Esophagus squamous epithelium (tissue), 4 donors: ENCODE data around the gene JAML.

ENCODE experiments used
- POLR2A ChIP-seq, 4 donors: fragments of 450-650 bp; IDR thresholded peaks; one replicate each; pipeline ENCODE4 v1.6.1; 2017; ENCODE audit warnings: antibody characterized with exemption in 4 of 4, mild to moderate bottlenecking in 4 of 4, moderate library complexity in 3 of 4
- TF ChIP-seq, protein P1 (sequence below), 6 experiments: fragments of 450-650 bp in 4 of 6; fragments of 200-600 bp in 2 of 6; sonication (generic) in 2 of 6; IDR thresholded peaks; one replicate each; pipeline ENCODE4 v1.5.1; 2016 to 2019; ENCODE audit warnings: antibody characterized with exemption in 6 of 6, mild to moderate bottlenecking in 4 of 6, moderate library complexity in 4 of 6

DNA sequence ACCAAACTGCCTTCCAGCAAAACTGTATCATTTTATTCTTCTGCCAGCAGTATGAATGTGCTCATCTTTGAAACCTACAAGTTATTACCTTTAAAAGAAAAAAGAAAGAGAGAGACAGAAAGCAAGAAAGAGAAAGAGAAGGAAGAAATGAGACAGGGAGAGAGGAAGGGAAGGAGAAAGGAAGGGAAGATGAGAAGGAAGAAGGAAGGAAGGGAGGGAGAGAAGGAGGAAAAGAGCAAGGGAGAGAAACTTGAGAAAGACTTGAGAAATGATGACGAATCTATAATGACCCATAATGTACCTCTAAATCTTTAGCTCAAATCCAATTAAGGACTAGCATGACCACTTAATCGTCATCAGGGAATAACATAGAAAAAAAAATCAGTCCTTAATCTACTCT is 11.4 kb upstream of the JAML start:
- TF ChIP-seq, protein P1, sequence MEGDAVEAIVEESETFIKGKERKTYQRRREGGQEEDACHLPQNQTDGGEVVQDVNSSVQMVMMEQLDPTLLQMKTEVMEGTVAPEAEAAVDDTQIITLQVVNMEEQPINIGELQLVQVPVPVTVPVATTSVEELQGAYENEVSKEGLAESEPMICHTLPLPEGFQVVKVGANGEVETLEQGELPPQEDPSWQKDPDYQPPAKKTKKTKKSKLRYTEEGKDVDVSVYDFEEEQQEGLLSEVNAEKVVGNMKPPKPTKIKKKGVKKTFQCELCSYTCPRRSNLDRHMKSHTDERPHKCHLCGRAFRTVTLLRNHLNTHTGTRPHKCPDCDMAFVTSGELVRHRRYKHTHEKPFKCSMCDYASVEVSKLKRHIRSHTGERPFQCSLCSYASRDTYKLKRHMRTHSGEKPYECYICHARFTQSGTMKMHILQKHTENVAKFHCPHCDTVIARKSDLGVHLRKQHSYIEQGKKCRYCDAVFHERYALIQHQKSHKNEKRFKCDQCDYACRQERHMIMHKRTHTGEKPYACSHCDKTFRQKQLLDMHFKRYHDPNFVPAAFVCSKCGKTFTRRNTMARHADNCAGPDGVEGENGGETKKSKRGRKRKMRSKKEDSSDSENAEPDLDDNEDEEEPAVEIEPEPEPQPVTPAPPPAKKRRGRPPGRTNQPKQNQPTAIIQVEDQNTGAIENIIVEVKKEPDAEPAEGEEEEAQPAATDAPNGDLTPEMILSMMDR (IDR thresholded peaks at IDR 0.05), result no peak
- no peak for TF ChIP-seq POLR2A (IDR thresholded peaks at IDR 0.05)
